Measurements from ENCODE around the gene TF. TPM values are rescaled to one million over a fixed set of nuclear protein-coding genes. Genes with fewer than 3 reads are reported as not detected.

Gene TF
- total RNA-seq, 2 experiments from 2014 or later: 0.15 to 0.25 TPM

DNA sequence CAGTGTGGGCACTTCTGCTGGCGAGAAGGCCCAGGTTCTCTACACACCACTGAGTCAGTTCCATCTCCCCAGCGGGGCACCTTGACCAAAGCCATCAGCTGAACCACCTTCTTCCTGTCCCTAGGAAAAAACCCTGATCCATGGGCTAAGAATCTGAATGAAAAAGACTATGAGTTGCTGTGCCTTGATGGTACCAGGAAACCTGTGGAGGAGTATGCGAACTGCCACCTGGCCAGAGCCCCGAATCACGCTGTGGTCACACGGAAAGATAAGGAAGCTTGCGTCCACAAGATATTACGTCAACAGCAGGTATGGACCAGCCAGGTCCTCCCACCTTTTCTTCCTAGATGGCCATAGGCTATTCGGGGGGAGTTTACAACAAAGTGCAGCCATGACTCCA is 29.1 kb downstream of the TF start:
- Histone ChIP-seq H3K4me1 (ENCODE audit: insufficient read depth, low read length, poor library complexity, severe bottlenecking) (no peaks in the 10 kb centered on the region), H3K36me3 (ENCODE audit: insufficient read depth, low read length) (no peaks in the 10 kb centered on the region), H4K20me1 (ENCODE audit: insufficient read depth, low read length) (no peaks in the 10 kb centered on the region), H3K9me3 (ENCODE audit: low read length) (no peaks in the 10 kb centered on the region), H3K4me2 (ENCODE audit: low read length) (no peak overlapping the region), H3K27ac (ENCODE audit: low read depth, low read length, poor library complexity, severe bottlenecking) (no peak overlapping the region), H3K4me3 (ENCODE audit: low read depth, low read length, poor library complexity, severe bottlenecking) (no peak overlapping the region), H3K79me2 (ENCODE audit: insufficient read depth, low read depth, low read length) (no peaks in the 10 kb centered on the region), H2AFZ (ENCODE audit: low read length) (no peak overlapping the region), H3K9me2 (ENCODE audit: insufficient read depth, low read length) (no peaks in the 10 kb centered on the region)
- BruUV-seq (replicated peaks): no TSS peak
- CTCF ChIA-PET (ENCODE audit: unreplicated experiment): no interaction called here
- TF ChIP-seq EZH2phosphoT487 (IDR thresholded peaks at IDR 0.05; ENCODE audit: borderline replicate concordance, low read depth, low read length): no peak
- TF ChIP-seq, protein P1, sequence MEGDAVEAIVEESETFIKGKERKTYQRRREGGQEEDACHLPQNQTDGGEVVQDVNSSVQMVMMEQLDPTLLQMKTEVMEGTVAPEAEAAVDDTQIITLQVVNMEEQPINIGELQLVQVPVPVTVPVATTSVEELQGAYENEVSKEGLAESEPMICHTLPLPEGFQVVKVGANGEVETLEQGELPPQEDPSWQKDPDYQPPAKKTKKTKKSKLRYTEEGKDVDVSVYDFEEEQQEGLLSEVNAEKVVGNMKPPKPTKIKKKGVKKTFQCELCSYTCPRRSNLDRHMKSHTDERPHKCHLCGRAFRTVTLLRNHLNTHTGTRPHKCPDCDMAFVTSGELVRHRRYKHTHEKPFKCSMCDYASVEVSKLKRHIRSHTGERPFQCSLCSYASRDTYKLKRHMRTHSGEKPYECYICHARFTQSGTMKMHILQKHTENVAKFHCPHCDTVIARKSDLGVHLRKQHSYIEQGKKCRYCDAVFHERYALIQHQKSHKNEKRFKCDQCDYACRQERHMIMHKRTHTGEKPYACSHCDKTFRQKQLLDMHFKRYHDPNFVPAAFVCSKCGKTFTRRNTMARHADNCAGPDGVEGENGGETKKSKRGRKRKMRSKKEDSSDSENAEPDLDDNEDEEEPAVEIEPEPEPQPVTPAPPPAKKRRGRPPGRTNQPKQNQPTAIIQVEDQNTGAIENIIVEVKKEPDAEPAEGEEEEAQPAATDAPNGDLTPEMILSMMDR (conservative IDR thresholded peaks at IDR 0.05; ENCODE audit: low read length): no peak
- no peak for DNase-seq (ENCODE audit: low spot score)
- intact Hi-C loops (cut with micrococcal nuclease; ENCODE audit: unreplicated experiment): no loop called here
- POLR2A ChIA-PET: no interaction called here

DNA sequence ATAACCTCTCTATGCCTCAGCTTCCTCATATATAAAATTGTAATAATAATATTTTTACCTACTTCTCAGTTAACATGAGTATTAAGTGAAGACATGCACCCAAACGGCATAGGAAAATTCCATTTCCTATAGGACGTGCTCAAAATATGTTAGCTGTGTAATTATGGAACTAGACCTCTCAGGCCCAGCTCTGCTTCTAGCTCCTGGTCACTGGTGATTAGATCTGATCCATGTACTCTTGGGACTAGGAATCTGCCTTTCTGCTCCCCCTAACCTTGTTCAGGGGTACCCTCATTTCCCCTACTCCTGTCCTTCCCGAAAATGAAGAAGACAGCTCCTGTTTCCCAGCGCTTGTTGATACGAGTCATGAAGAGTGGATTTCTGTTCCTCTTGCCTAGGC is 29.6 kb downstream of the TF start:
- Histone ChIP-seq H3K4me3 (ENCODE audit: low read depth, low read length, poor library complexity, severe bottlenecking) (no peak overlapping the region), H3K9me3 (ENCODE audit: low read length) (no peaks in the 10 kb centered on the region), H3K4me1 (ENCODE audit: insufficient read depth, low read length, poor library complexity, severe bottlenecking) (no peaks in the 10 kb centered on the region), H3K36me3 (ENCODE audit: insufficient read depth, low read length) (no peaks in the 10 kb centered on the region), H2AFZ (ENCODE audit: low read length) (no peak overlapping the region), H3K4me2 (ENCODE audit: low read length) (no peak overlapping the region), H3K79me2 (ENCODE audit: insufficient read depth, low read depth, low read length) (no peaks in the 10 kb centered on the region), H4K20me1 (ENCODE audit: insufficient read depth, low read length) (no peaks in the 10 kb centered on the region), H3K9me2 (ENCODE audit: insufficient read depth, low read length) (no peaks in the 10 kb centered on the region), H3K27ac (ENCODE audit: low read depth, low read length, poor library complexity, severe bottlenecking) (no peak overlapping the region)
- no TSS peak for BruUV-seq (replicated peaks)
- ChIA-PET CTCF (ENCODE audit: unreplicated experiment) (no interaction called here), POLR2A (no interaction called here)
- DNase-seq (ENCODE audit: low spot score): no peak
- intact Hi-C loops (cut with micrococcal nuclease; ENCODE audit: unreplicated experiment): no loop called here
- TF ChIP-seq EZH2phosphoT487 (IDR thresholded peaks at IDR 0.05; ENCODE audit: borderline replicate concordance, low read depth, low read length): no peak
- TF ChIP-seq, protein P1 (conservative IDR thresholded peaks at IDR 0.05; ENCODE audit: low read length): no peak

DNA sequence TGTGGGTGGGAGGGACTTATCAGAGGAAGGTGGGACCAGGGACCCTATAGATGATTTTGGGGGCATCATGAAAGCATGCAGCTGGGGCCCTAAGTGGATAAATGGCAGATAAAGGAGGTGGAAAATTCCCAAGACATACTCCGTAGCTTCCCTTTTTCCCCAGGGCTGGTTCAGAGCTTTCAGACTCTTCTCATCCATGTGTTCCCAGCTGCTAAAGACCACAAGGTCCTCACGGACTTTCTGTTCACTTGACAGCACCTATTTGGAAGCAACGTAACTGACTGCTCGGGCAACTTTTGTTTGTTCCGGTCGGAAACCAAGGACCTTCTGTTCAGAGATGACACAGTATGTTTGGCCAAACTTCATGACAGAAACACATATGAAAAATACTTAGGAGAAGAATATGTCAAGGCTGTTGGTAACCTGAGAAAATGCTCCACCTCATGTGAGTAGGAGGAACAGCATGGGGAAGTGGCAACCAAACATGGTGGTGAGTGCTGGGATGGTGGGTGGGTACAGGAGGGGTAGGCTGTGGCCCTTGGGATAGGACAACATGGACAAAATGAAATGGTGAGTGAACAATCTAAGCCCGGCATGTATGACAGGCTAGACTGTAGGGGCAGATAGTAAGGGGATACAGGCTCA is 30.7 kb downstream of the TF start:
- Histone ChIP-seq H3K4me2 (ENCODE audit: low read length) (no peak overlapping the region), H3K79me2 (ENCODE audit: insufficient read depth, low read depth, low read length) (no peaks in the 10 kb centered on the region), H3K4me3 (ENCODE audit: low read depth, low read length, poor library complexity, severe bottlenecking) (no peak overlapping the region), H3K27ac (ENCODE audit: low read depth, low read length, poor library complexity, severe bottlenecking) (no peak overlapping the region), H3K4me1 (ENCODE audit: insufficient read depth, low read length, poor library complexity, severe bottlenecking) (no peaks in the 10 kb centered on the region), H3K9me3 (ENCODE audit: low read length) (no peaks in the 10 kb centered on the region), H3K9me2 (ENCODE audit: insufficient read depth, low read length) (no peaks in the 10 kb centered on the region), H2AFZ (ENCODE audit: low read length) (no peak overlapping the region), H3K36me3 (ENCODE audit: insufficient read depth, low read length) (no peaks in the 10 kb centered on the region), H4K20me1 (ENCODE audit: insufficient read depth, low read length) (no peaks in the 10 kb centered on the region)
- TF ChIP-seq, protein P1 (conservative IDR thresholded peaks at IDR 0.05; ENCODE audit: low read length): no peak
- no peak for TF ChIP-seq EZH2phosphoT487 (IDR thresholded peaks at IDR 0.05; ENCODE audit: borderline replicate concordance, low read depth, low read length)
- no TSS peak for BruUV-seq (replicated peaks)
- intact Hi-C loops (cut with micrococcal nuclease; ENCODE audit: unreplicated experiment): no loop called here
- ChIA-PET CTCF (ENCODE audit: unreplicated experiment) (no interaction called here), POLR2A (no interaction called here)
- no peak for DNase-seq (ENCODE audit: low spot score)
